OCI-M2 (cell line): Measurements from ENCODE around the gene TMEM51.

Experiments
- DNase-seq: peaks from one replicate; lab custom pipeline; 2025; ENCODE audit not compliant: unreplicated experiment; lab: John Stamatoyannopoulos, UW

Gene TMEM51, protein sequence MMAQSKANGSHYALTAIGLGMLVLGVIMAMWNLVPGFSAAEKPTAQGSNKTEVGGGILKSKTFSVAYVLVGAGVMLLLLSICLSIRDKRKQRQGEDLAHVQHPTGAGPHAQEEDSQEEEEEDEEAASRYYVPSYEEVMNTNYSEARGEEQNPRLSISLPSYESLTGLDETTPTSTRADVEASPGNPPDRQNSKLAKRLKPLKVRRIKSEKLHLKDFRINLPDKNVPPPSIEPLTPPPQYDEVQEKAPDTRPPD

DNA sequence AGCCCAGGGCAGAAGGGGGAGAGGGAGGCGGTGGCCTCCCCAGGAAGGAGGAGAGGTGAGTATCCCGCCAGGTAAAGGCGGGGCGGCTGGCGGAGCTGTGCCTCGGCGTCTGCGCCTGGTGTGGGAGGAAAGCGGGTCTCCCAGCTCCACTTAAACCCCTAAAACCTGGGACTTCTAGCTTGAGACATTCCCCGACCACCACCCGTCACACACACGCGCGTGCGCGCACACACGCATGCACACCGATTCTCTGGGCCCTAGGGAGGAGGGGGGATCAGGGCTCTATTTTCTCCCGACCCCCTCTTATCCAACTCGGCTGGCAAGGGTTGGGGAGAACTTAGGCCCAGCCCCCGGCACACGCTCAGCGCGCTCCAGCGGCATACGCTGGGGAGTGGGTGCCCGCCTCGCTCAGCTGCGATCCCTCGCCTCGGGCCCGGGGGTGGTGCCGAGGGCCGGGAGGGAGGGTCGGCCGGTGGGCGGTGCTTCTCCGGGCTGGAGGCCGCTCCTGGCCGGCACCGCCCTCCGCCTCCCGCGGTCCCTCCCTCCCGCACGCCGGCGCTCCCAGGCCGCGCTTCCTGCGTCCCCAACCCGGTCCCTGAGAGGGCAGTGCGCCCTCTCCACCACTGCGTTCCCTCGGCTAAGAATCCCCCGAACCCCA is at the start of gene TMEM51:
TSS of gene TMEM51 (plus strand) at position 564 of the 658 bp plus-strand sequence. CDS start 61,341 bp downstream, outside the sequence.
- DNase-seq, result no peak

GRCh38 chr1:15103906-15104305 is 49.6 kb upstream of the TMEM51 start:
- DNase-seq, result no peak

DNA sequence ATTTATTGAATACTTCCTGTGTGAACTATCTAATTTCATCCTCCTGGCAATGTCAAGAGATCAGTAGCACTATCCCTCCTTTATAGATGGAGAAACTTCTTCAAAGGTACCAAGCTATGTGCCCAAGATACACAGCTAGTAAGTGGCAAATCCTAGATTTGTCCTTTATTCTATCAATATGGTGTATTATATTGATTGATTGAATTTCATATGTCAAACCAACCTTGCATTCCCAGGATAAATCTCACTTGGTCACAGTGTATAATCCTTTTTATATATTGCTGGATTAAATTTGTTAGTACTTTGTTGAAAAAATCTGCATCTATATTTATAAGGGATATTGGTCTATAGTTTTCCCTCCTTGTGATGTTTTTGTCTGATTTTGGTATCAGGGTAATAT is 48.8 kb upstream of the TMEM51 start:
- no peak for DNase-seq

- no peak for DNase-seq
These were observed 46.9 kb upstream of the TMEM51 start for GRCh38 chr1:15106608-15107007.

- DNase-seq, result no peak
These were observed 46.4 kb upstream of the TMEM51 start for GRCh38 chr1:15107058-15107687.

GRCh38 chr1:15107911-15108310 is 45.6 kb upstream of the TMEM51 start:
- DNase-seq, result no peak

DNA sequence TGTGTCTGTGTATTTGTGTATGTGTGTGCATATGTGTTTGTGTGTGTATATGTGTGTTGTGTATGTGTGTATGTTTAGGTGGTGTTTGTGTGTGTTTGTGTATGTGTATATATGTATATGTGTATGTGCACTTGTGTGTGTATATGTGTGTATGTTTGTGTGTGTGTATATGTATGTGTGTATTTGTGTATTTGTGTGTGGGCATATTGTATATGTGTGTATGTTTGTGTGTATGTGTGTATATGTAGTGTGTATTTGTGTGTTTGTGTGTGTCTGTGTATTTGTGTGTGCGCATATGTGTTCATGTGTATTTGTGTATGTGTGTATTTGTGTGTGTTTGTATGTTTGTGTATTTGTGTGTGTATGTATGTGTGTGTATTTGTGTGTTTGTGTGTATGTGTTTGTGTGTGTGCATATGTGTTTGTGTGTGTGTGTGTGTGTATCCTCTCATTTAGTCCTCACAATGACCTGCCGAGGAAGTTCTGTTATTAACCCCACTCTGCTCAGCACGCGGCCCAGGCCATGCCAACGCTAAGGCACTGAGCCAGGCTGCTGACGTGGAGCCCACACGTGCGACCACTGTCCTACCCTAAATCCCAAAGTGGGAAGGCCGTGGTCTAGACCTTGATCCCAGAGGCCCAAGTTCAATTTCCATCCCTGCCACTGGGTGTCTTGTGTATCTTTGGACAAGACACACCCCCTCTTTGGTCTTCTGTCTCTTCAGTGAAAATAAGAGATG is 43.2 kb upstream of the TMEM51 start:
- no peak for DNase-seq

DNA sequence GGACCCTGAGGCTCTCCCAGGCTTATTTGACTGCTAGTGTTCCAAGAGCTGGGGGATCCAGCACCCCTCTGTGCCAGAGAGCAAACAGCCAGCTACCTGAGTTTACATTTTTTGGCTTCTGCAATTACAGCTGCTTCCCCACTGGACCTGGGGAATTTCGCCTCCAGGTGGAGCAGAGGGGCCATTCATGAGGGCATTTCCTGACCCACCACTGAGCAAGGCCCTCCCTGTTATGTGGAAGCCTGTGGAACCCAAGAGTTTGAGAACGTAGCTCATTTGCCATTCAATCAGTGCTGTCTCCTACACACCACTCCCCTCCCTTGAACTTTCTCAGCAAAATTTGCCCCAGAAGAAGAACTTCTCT is 42.7 kb upstream of the TMEM51 start:
- no peak for DNase-seq

DNA sequence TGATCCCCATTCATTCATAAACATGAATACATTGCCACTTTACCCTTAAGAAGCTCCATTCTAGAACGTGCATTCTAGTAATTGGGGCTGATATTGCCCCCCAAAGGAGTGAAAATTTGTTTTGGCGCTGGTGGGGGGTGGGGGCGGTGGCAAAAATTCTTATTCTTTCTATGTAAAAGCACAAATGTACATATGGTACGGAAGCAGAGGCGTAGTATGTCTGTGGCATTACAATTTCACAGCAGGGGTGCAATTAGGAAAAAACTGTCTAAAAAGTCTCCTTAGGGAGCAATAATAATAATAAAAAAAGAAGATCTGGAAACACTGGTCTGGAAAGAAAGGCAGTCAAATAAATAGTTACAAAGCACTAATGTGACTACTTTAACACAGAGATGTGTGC is 40.4 kb upstream of the TMEM51 start:
- no peak for DNase-seq

GRCh38 chr1:15114884-15115283 is 38.7 kb upstream of the TMEM51 start:
- DNase-seq, result no peak

- DNase-seq, result no peak
These were observed 37.8 kb upstream of the TMEM51 start for GRCh38 chr1:15115542-15116330.

GRCh38 chr1:15116966-15117365 is 36.6 kb upstream of the TMEM51 start:
- no peak for DNase-seq

- no peak for DNase-seq
These were observed 35.7 kb upstream of the TMEM51 start for GRCh38 chr1:15117671-15118325.

DNA sequence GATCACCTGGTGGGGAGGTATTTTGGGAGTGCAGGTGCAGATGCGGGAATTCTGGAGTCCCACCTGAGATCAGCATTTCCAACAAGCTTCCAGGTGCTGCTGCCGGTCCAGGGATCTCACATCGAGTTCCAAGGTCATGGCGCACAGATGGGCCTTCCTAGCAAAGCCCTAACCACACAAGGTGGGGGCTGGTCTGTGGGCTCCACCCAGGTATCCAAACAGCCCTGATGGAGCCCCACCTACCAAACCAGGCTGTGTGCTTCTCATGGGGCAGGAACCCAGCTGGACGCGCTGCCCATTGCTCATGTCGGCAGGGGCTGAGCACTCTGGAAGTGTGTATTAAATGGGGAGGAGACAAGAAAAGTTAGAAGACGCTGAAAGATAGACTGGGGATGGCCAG is 35.0 kb upstream of the TMEM51 start:
- no peak for DNase-seq

GRCh38 chr1:15120251-15120945 is 33.1 kb upstream of the TMEM51 start:
- no peak for DNase-seq

GRCh38 chr1:15122331-15122730 is 31.2 kb upstream of the TMEM51 start:
- DNase-seq, result no peak

- no peak for DNase-seq
These were observed 30.3 kb upstream of the TMEM51 start for GRCh38 chr1:15123270-15123669.

- no peak for DNase-seq
These were observed 29.6 kb upstream of the TMEM51 start for GRCh38 chr1:15123925-15124324.

DNA sequence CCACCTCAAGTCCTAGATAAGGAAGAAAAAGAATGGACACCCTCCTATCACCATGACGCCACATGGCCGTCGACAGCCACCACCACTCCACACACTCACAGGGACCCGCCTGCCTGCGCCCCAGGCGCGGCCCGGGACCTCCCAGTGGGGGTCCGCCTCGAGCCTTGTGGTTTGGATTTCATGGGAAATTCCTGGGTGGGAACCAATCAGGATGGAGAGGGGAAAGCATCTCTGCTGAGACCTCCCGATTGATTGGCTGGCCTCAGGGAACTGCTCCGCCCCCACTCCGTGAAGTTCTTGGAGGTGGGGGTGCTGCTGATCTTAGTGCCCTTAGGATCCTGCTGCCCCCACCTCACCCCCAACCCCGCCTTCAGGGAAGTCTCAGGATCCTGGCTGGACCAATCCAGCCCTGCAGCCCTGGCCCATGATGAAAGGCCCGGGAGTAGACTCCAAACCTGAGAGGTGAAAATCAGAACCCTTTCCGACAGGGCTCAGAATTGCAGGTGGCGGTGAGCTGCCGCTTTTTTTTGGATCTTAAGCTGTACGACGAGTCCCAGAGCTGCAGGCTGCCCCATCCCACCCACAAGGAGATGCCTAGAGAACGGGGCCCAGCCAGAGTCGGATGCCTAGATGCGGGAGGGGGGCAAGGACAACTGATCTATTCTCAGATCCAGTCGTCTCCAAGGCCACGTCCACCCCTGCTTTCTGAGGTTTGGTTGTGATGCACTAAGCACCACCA is 29.0 kb upstream of the TMEM51 start:
- DNase-seq, result no peak
